ENCODE data around the gene MS4A12. TPM values are rescaled to one million over a fixed set of nuclear protein-coding genes. Genes with fewer than 3 reads are reported as not detected.

MS4A12 gene
- polyA plus RNA-seq, 2 of the 4 experiments (the other 2 are of a cell fraction) = not detected

DNA sequence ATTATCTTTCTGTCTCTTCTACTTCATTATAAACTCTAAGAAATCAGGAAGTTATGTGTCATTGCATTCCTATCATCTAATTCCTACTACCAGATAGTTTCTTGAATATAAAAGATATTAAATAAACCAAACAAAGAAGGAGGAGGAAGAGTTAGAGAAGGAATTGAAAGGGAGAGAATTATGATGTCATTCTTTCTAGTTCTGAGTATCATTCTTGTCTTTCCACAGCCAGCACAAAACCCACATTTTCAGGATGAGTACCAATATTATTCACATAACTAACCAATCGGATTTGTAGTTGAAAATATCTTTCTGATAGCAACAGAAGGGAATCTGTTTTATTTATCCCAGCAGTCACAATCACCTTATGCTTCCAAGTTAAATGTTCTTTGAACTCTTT lies 35.9 kb downstream of the MS4A12 start:
- TF ChIP-seq BHLHE40 (IDR thresholded peaks at IDR 0.05; ENCODE audit: low read depth, low read length) (no peak), NPAS2 (CRISPR knock-in tag; IDR thresholded peaks at IDR 0.05; ENCODE audit: borderline replicate concordance) (no peak), CBX8 (IDR thresholded peaks at IDR 0.05) (no peak), NR3C1 (IDR thresholded peaks at IDR 0.05) (no peak), TFCP2L1 (CRISPR knock-in tag; IDR thresholded peaks at IDR 0.05) (no peak), HEYL (CRISPR knock-in tag; IDR thresholded peaks at IDR 0.05) (no peak), NFE2L2 (conservative IDR thresholded peaks at IDR 0.05; ENCODE audit: low read length) (no peak), EP300 (IDR thresholded peaks at IDR 0.05) (no peak), HOXA7 (CRISPR knock-in tag; IDR thresholded peaks at IDR 0.05) (no peak), MAZ (IDR thresholded peaks at IDR 0.05; ENCODE audit: borderline replicate concordance, low read depth, low read length) (no peak)
- TF ChIP-seq, protein P1, sequence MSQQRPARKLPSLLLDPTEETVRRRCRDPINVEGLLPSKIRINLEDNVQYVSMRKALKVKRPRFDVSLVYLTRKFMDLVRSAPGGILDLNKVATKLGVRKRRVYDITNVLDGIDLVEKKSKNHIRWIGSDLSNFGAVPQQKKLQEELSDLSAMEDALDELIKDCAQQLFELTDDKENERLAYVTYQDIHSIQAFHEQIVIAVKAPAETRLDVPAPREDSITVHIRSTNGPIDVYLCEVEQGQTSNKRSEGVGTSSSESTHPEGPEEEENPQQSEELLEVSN (IDR thresholded peaks at IDR 0.05; ENCODE audit: borderline replicate concordance, low read depth) = no peak
- TF ChIP-seq, protein P2, sequence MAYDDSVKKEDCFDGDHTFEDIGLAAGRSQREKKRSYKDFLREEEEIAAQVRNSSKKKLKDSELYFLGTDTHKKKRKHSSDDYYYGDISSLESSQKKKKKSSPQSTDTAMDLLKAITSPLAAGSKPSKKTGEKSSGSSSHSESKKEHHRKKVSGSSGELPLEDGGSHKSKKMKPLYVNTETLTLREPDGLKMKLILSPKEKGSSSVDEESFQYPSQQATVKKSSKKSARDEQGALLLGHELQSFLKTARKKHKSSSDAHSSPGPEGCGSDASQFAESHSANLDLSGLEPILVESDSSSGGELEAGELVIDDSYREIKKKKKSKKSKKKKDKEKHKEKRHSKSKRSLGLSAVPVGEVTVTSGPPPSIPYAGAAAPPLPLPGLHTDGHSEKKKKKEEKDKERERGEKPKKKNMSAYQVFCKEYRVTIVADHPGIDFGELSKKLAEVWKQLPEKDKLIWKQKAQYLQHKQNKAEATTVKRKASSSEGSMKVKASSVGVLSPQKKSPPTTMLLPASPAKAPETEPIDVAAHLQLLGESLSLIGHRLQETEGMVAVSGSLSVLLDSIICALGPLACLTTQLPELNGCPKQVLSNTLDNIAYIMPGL (CRISPR knock-in tag; IDR thresholded peaks at IDR 0.05; ENCODE audit: borderline replicate concordance) = no peak
- TF ChIP-seq, protein P3, sequence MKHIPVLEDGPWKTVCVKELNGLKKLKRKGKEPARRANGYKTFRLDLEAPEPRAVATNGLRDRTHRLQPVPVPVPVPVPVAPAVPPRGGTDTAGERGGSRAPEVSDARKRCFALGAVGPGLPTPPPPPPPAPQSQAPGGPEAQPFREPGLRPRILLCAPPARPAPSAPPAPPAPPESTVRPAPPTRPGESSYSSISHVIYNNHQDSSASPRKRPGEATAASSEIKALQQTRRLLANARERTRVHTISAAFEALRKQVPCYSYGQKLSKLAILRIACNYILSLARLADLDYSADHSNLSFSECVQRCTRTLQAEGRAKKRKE (CRISPR knock-in tag; IDR thresholded peaks at IDR 0.05; ENCODE audit: low read depth) = no peak
- Histone ChIP-seq H3K4me3 (no peak overlapping the region), H3K4me1 (no peaks in the 10 kb centered on the region), H3K4me2 (no peak overlapping the region), H3K9me3 (no peaks in the 10 kb centered on the region), H3K27ac (no peak overlapping the region)
- ChIA-PET POLR2A (no interaction called here), CTCF (no interaction called here)
- 2% methylated on average over 1 of the region's 1 CpG for WGBS (ENCODE audit: missing lambda C conversion rate)
- no peak for FAIRE-seq
- no peak for ATAC-seq
- DNase-seq (ENCODE audit: low read depth in 1 of 2, low spot score in 1 of 2) = no peak

DNA sequence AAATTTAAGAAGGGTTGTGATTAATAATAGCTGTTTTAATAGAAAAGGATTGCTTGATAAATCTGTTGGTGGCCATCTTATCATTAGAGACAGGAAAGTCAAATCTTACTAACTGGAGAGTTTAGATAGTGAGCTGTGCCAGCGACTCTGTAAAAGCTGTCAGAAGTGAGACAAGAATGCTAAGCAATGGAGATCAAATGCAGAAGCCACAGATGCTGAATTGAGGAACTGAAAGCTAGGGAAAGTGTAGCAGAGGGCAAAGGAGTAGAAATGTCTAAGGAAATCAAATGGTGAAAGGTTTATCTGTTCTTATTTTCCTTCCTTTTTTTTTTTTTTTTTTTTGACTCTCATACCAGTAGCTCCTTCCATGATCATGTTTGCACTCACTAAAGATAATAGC lies 36.4 kb downstream of the MS4A12 start:
- no peaks in the 10 kb centered on the region for H3K9me3 ChIP-seq
- CTCF ChIA-PET = no interaction called here
- WGBS (ENCODE audit: missing lambda C conversion rate) = 0% methylated on average over 1 of the region's 1 CpG
- POLR2A ChIA-PET = no interaction called here
- no peak overlapping the region for H3K27ac ChIP-seq
- FAIRE-seq (no peak), ATAC-seq (no peak), DNase-seq (ENCODE audit: low read depth in 1 of 2, low spot score in 1 of 2) (no peak)
- H3K4me3 ChIP-seq = no peak overlapping the region
- no peak for TF ChIP-seq NFE2L2 (conservative IDR thresholded peaks at IDR 0.05; ENCODE audit: low read length)
- no peak for TF ChIP-seq HOXB5 (CRISPR knock-in tag; IDR thresholded peaks at IDR 0.05)
- no peak for TF ChIP-seq MAFK (IDR thresholded peaks at IDR 0.05; ENCODE audit: partially characterized antibody)
- no peak for TF ChIP-seq NPAS2 (CRISPR knock-in tag; IDR thresholded peaks at IDR 0.05; ENCODE audit: borderline replicate concordance)
- TF ChIP-seq GATA3 (IDR thresholded peaks at IDR 0.05; ENCODE audit: borderline replicate concordance) = no peak
- no peak for TF ChIP-seq FOXS1 (CRISPR knock-in tag; IDR thresholded peaks at IDR 0.05)
- TF ChIP-seq, protein P3 (CRISPR knock-in tag; IDR thresholded peaks at IDR 0.05; ENCODE audit: low read depth) = no peak
- no peak for TF ChIP-seq HOXA7 (CRISPR knock-in tag; IDR thresholded peaks at IDR 0.05)
- no peak for TF ChIP-seq EHMT2 (IDR thresholded peaks at IDR 0.05; ENCODE audit: low read depth)
- TF ChIP-seq, protein P4, sequence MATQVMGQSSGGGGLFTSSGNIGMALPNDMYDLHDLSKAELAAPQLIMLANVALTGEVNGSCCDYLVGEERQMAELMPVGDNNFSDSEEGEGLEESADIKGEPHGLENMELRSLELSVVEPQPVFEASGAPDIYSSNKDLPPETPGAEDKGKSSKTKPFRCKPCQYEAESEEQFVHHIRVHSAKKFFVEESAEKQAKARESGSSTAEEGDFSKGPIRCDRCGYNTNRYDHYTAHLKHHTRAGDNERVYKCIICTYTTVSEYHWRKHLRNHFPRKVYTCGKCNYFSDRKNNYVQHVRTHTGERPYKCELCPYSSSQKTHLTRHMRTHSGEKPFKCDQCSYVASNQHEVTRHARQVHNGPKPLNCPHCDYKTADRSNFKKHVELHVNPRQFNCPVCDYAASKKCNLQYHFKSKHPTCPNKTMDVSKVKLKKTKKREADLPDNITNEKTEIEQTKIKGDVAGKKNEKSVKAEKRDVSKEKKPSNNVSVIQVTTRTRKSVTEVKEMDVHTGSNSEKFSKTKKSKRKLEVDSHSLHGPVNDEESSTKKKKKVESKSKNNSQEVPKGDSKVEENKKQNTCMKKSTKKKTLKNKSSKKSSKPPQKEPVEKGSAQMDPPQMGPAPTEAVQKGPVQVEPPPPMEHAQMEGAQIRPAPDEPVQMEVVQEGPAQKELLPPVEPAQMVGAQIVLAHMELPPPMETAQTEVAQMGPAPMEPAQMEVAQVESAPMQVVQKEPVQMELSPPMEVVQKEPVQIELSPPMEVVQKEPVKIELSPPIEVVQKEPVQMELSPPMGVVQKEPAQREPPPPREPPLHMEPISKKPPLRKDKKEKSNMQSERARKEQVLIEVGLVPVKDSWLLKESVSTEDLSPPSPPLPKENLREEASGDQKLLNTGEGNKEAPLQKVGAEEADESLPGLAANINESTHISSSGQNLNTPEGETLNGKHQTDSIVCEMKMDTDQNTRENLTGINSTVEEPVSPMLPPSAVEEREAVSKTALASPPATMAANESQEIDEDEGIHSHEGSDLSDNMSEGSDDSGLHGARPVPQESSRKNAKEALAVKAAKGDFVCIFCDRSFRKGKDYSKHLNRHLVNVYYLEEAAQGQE (IDR thresholded peaks at IDR 0.05) = no peak
- no peak for TF ChIP-seq SREBF2 (IDR thresholded peaks at IDR 0.05)
- no peak for TF ChIP-seq JUN (IDR thresholded peaks at IDR 0.05)
- TF ChIP-seq TFCP2L1 (CRISPR knock-in tag; IDR thresholded peaks at IDR 0.05) = no peak
- TF ChIP-seq TP53 (CRISPR knock-in tag; IDR thresholded peaks at IDR 0.05) = no peak
- TF ChIP-seq RARB (CRISPR knock-in tag; IDR thresholded peaks at IDR 0.05) = no peak
- TF ChIP-seq, protein P5, sequence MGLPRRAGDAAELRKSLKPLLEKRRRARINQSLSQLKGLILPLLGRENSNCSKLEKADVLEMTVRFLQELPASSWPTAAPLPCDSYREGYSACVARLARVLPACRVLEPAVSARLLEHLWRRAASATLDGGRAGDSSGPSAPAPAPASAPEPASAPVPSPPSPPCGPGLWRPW (IDR thresholded peaks at IDR 0.05) = no peak
- TF ChIP-seq, protein P1 (IDR thresholded peaks at IDR 0.05; ENCODE audit: borderline replicate concordance, low read depth) = no peak
- no peak for TF ChIP-seq CHD2 (IDR thresholded peaks at IDR 0.05; ENCODE audit: low read length, partially characterized antibody)
- H3K4me1 ChIP-seq = no peaks in the 10 kb centered on the region
- no peak overlapping the region for H3K4me2 ChIP-seq
